Keratinocyte (primary cell): ENCODE data around the gene VAV1. TPM values are rescaled to one million over a fixed set of nuclear protein-coding genes. Genes with fewer than 3 reads are reported as not detected.

Experiments
- DNase-seq: peaks from one replicate; pipeline ENCODE4 v3.0.0-alpha.2; 2011; ENCODE audit warnings: low read depth, missing footprints, low spot score
- FAIRE-seq: peaks from 2 replicates; lab custom pipeline; 2011; peaks lifted over from hg19 to GRCh38; lab: Jason Lieb, UNC
- H2AFZ ChIP-seq: 2 replicates; pipeline ENCODE4 v1.6.0; 2012; ENCODE audit warnings: low read length, control low read depth, inconsistent platforms; ENCODE audit not compliant: control insufficient read depth
- H3K27ac ChIP-seq: 2 replicates; pipeline ENCODE4 v1.5.1; 2011; ENCODE audit warnings: low read length; ENCODE audit not compliant: control insufficient read depth, insufficient read depth
- H3K27me3 ChIP-seq: 3 replicates; pipeline ENCODE4 v1.6.0; 2011; ENCODE audit warnings: low read length; ENCODE audit not compliant: control insufficient read depth, insufficient read depth; ENCODE audit errors: extremely low read depth
- H3K36me3 ChIP-seq, 2 experiments: 2 replicates in 1 of 2; 3 replicates in 1 of 2; pipeline ENCODE4 v1.5.1; 2011; ENCODE audit warnings: low read length in 2 of 2, mild to moderate bottlenecking in 1 of 2; ENCODE audit not compliant: control insufficient read depth in 2 of 2, insufficient read depth in 2 of 2; ENCODE audit errors: extremely low read depth in 1 of 2
- H3K4me1 ChIP-seq: 3 replicates; pipeline ENCODE4 v1.5.1; 2011; ENCODE audit warnings: low read length; ENCODE audit not compliant: control insufficient read depth, insufficient read depth; ENCODE audit errors: extremely low read depth
- H3K4me2 ChIP-seq: 3 replicates; pipeline ENCODE4 v1.6.0; 2011; ENCODE audit warnings: low read depth, low read length; ENCODE audit not compliant: control insufficient read depth, insufficient read depth; ENCODE audit errors: extremely low read depth
- H3K4me3 ChIP-seq, 3 experiments: fragments of 200-600 bp in 1 of 3; sonication (generic) in 1 of 3; 2 replicates in 2 of 3; 3 replicates in 1 of 3; pipeline ENCODE4 v1.5.1; 2011 to 2016; ENCODE audit warnings: low read length in 3 of 3, mild to moderate bottlenecking in 3 of 3, control low read depth in 2 of 3, inconsistent platforms in 1 of 3, low read depth in 1 of 3, mixed read lengths in 1 of 3, mixed run types in 1 of 3, moderate library complexity in 1 of 3; ENCODE audit not compliant: control insufficient read depth in 2 of 3, insufficient read depth in 2 of 3; ENCODE audit errors: extremely low read depth in 1 of 3
- H3K79me2 ChIP-seq: 2 replicates; pipeline ENCODE4 v1.6.0; 2012; ENCODE audit warnings: low read length; ENCODE audit not compliant: control insufficient read depth, insufficient read depth
- H3K9ac ChIP-seq: 3 replicates; pipeline ENCODE4 v1.6.0; 2011; ENCODE audit warnings: low read length; ENCODE audit not compliant: control insufficient read depth, insufficient read depth; ENCODE audit errors: extremely low read depth
- H3K9me1 ChIP-seq: 3 replicates; pipeline ENCODE4 v1.6.0; 2011; ENCODE audit warnings: low read length; ENCODE audit not compliant: control insufficient read depth, insufficient read depth; ENCODE audit errors: extremely low read depth
- H3K9me3 ChIP-seq: 2 replicates; pipeline ENCODE4 v1.5.1; 2012; ENCODE audit warnings: low read depth, low read length; ENCODE audit not compliant: control insufficient read depth
- H4K20me1 ChIP-seq: 3 replicates; pipeline ENCODE4 v1.6.0; 2011; ENCODE audit warnings: low read length; ENCODE audit not compliant: control insufficient read depth, insufficient read depth; ENCODE audit errors: extremely low read depth
- CTCF ChIP-seq, 3 experiments: IDR thresholded peaks in 1 of 3; conservative IDR thresholded peaks in 1 of 3; optimal IDR thresholded peaks in 1 of 3; 2 replicates in 2 of 3; 3 replicates in 1 of 3; pipeline versions ENCODE3 to v1.5.1; 2011; ENCODE audit warnings: low read length in 3 of 3, mild to moderate bottlenecking in 3 of 3, moderate library complexity in 2 of 3, control low read depth in 1 of 3, inconsistent platforms in 1 of 3; ENCODE audit not compliant: insufficient read depth in 2 of 3; ENCODE audit errors: extremely low read depth in 1 of 3
- EZH2 ChIP-seq: IDR thresholded peaks from one replicate; pipeline ENCODE4 v1.6.1; 2012; ENCODE audit warnings: inconsistent platforms, mild to moderate bottlenecking, low read length, moderate library complexity
- dilution Hi-C: fragments of 300-500 bp; cut with MboI; formaldehyde crosslinking; loops from one replicate; pipeline ENCODE4 v1.7.0; 2020; ENCODE audit warnings: low sequenced_read_pairs; ENCODE audit not compliant: extremely low pct_ligation_motif_present
- polyA plus RNA-seq, 5 experiments: library from polyadenylated mRNA; depleted of rRNA in 3 of 5; stranded (reverse) in 3 of 5; stranded (forward) in 1 of 5; unstranded in 1 of 5; fragments of >200 nt; gene quantifications; 1 replicate in 1 of 5; 2 replicates in 3 of 5; 3 replicates in 1 of 5; pipeline versions ENCODE4 v1.2.1 to v1.2.3, GENCODE V29; 2011 to 2012; ENCODE audit warnings: missing spikeins in 2 of 5, low read depth in 1 of 5, low replicate concordance in 1 of 5

Gene VAV1
- polyA plus RNA-seq, 1 donor (not counting 4 experiments of a cell fraction or from before 2014, with no cell fraction given): 0.42 TPM

GRCh38 chr19:6794686-6795431 is 22.4 kb downstream of the VAV1 start:
- Histone ChIP-seq H3K9ac (no peak overlapping the region), H2AFZ (no peak overlapping the region), H3K27ac (no peak overlapping the region), H3K27me3 (no peaks in the 10 kb centered on the region), H4K20me1 (no peaks in the 10 kb centered on the region), H3K4me3 (no peak overlapping the region), H3K9me1 (no peaks in the 10 kb centered on the region), H3K4me1 (no peaks in the 10 kb centered on the region), H3K4me2 (no peak overlapping the region), H3K9me3 (no peaks in the 10 kb centered on the region), H3K79me2 (no peaks in the 10 kb centered on the region), H3K36me3 (no peaks in the 10 kb centered on the region)
- dilution Hi-C loops: no loop called here
- DNase-seq: no peak
- TF ChIP-seq EZH2 (no peak), CTCF (optimal IDR thresholded peaks at IDR 0.05 in 1 of 3, IDR thresholded peaks at IDR 0.05 in 1 of 3, conservative IDR thresholded peaks at IDR 0.05 in 1 of 3; ENCODE audit: extremely low read depth in 1 of 3, insufficient read depth in 2 of 3, low read length in 3 of 3) (no peak)
- FAIRE-seq: no peak

- no peak for FAIRE-seq
- dilution Hi-C loops: no loop called here
Measured at GRCh38 chr19:6796278-6796677, 23.8 kb downstream of the VAV1 start.

More at GRCh38 chr19:6796278-6796677, 23.8 kb downstream of the VAV1 start:
- no peak for TF ChIP-seq CTCF (optimal IDR thresholded peaks at IDR 0.05 in 1 of 3, IDR thresholded peaks at IDR 0.05 in 1 of 3, conservative IDR thresholded peaks at IDR 0.05 in 1 of 3; ENCODE audit: extremely low read depth in 1 of 3, insufficient read depth in 2 of 3, low read length in 3 of 3)
- no peak for TF ChIP-seq EZH2
- H3K27me3 ChIP-seq: no peaks in the 10 kb centered on the region
- no peak overlapping the region for H3K27ac ChIP-seq
- H3K9me1 ChIP-seq: no peaks in the 10 kb centered on the region
- no peak for DNase-seq
- H4K20me1 ChIP-seq: no peaks in the 10 kb centered on the region
- H3K4me3 ChIP-seq: no peak overlapping the region
- no peaks in the 10 kb centered on the region for H3K9me3 ChIP-seq
- no peak overlapping the region for H3K4me2 ChIP-seq
- H3K4me1 ChIP-seq: peaks cover 6% of the 10 kb centered on the region
- H3K36me3 ChIP-seq: no peaks in the 10 kb centered on the region
- no peak overlapping the region for H2AFZ ChIP-seq
- no peaks in the 10 kb centered on the region for H3K79me2 ChIP-seq
- no peak overlapping the region for H3K9ac ChIP-seq
